Neural progenitor cell (in vitro differentiated cells): Measurements from ENCODE around the gene PPP2R1B.

Source experiments
- EZH2 ChIP-seq: fragments of 200-600 bp; sonication (generic); IDR thresholded peaks from 2 replicates; pipeline ENCODE4 v1.6.1; 2017; ENCODE audit warnings: antibody characterized with exemption, mild to moderate bottlenecking, moderate library complexity
- EZH2phosphoT487 ChIP-seq: fragments of 200-600 bp; sonication (generic); IDR thresholded peaks from 2 replicates; pipeline ENCODE4 v1.6.1; 2017; ENCODE audit warnings: antibody characterized with exemption
- TF ChIP-seq, protein P1 (sequence below): fragments of 200-600 bp; sonication (generic); IDR thresholded peaks from 2 replicates; pipeline ENCODE4 v1.5.1; 2017; ENCODE audit warnings: antibody characterized with exemption, mild to moderate bottlenecking

DNA sequence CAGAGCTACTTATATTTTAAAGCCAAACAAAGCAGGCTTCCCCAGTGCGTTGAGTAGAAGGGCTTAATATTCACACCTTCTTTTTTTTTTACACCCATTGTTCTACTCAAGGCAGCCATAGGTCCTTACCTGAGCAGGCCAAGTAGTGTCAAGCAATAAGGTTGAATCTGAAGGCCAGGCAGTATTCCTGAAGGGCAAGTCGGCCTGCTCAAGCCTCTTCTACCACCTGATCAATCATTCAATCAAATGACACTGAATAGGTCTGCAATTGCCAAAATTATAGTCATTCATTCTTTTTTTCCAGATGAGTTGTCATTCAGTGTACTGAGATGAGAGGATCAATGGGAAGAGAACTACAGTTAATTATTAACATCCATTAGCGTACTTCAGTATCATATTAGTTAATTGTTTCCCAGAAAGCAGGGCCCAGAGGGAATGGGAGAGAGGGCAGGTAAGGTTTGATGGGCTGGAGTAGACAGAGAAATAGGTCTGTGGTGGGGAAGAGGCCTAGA, 11.9 kb upstream of the PPP2R1B start:
- TF ChIP-seq, protein P1, sequence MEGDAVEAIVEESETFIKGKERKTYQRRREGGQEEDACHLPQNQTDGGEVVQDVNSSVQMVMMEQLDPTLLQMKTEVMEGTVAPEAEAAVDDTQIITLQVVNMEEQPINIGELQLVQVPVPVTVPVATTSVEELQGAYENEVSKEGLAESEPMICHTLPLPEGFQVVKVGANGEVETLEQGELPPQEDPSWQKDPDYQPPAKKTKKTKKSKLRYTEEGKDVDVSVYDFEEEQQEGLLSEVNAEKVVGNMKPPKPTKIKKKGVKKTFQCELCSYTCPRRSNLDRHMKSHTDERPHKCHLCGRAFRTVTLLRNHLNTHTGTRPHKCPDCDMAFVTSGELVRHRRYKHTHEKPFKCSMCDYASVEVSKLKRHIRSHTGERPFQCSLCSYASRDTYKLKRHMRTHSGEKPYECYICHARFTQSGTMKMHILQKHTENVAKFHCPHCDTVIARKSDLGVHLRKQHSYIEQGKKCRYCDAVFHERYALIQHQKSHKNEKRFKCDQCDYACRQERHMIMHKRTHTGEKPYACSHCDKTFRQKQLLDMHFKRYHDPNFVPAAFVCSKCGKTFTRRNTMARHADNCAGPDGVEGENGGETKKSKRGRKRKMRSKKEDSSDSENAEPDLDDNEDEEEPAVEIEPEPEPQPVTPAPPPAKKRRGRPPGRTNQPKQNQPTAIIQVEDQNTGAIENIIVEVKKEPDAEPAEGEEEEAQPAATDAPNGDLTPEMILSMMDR, result no peak
- TF ChIP-seq EZH2 (no peak), EZH2phosphoT487 (no peak)
